Right cardiac atrium (tissue), 5 donors: ENCODE measurements around the gene TMEM52. TPM values are rescaled to one million over a fixed set of nuclear protein-coding genes. Genes with fewer than 3 reads are reported as not detected.

Source experiments
- ATAC-seq, 2 donors: fragments of 200-7000 bp; cut with Tn5 transposase; one replicate each; pipeline versions ENCODE4 v1.8.0 to v1.9.1; 2020; ENCODE audit warnings: moderate library complexity in 2 of 2, mild to moderate bottlenecking in 1 of 2
- DNase-seq, 3 donors: peaks; one replicate each; pipeline ENCODE4 v3.0.0-alpha.2; 2020
- H3K27ac ChIP-seq: one replicate; pipeline ENCODE4 v1.5.1; 2013; ENCODE audit warnings: mild to moderate bottlenecking, low read length, control low read depth, moderate library complexity
- H3K27me3 ChIP-seq: one replicate; pipeline ENCODE4 v1.6.1; 2013; ENCODE audit not compliant: control insufficient read depth, insufficient read depth
- H3K4me1 ChIP-seq: one replicate; pipeline ENCODE4 v1.6.1; 2013; ENCODE audit warnings: low read length; ENCODE audit not compliant: control insufficient read depth, insufficient read depth
- H3K4me3 ChIP-seq: one replicate; pipeline ENCODE4 v1.5.1; 2013; ENCODE audit warnings: low read length, control low read depth
- H3K9me3 ChIP-seq: one replicate; pipeline ENCODE4 v1.6.1; 2013; ENCODE audit warnings: low read length; ENCODE audit not compliant: control insufficient read depth
- WGBS: extraction: QIAGEN DNeasy Blood & Tissue Kit; methylation state at CpG from one replicate; pipeline ENCODE4 v1.1.7; 2013; 5-methylcytosine and 5-hydroxymethylcytosine counted together
- intact Hi-C, 4 donors: fragments of 100-400 bp; cut with DNase I; formaldehyde crosslinking; loops; one replicate each; pipeline versions ENCODE4 v1.11.0 to v1.14.0; 2022 to 2023
- polyA plus RNA-seq: library from polyadenylated mRNA; stranded (reverse); fragments of 200-250 nt; gene quantifications from one replicate; pipeline ENCODE4 v1.2.3, GENCODE V29; 2013
- total RNA-seq, 4 donors: library from RNA; stranded (reverse); fragmentation: NEBNext Ultra II Directional; extraction: Animal tissue kit (Norgen Biotek cat#: 25700); gene quantifications; one replicate each; pipeline ENCODE4 v1.2.1, GENCODE V29; 2021
- donor health status: healthy with polysubstance abuse.
- donor health status: DM: no; HTN: yes; CAD: no.
- donor health status: DM: no; HTN: no; CAD: no.
- donor health status: DM: no; HTN: yes; CAD: no; lungs with severe emphysema.
- donor health status: DM: yes; HTN: yes; CAD: no.

The TMEM52 gene
- total and polyA plus RNA-seq, 5 donors = 0.34 to 1.9 (median 0.74) TPM

- no peak for ATAC-seq
- DNase-seq = peak in 2 of 3 donors; percentile 31 to 56
- no peaks in the 10 kb centered on the region for H3K9me3 ChIP-seq
- no peak overlapping the region for H3K27ac ChIP-seq
- intact Hi-C loops = no loop called here
- H3K27me3 ChIP-seq = no peaks in the 10 kb centered on the region
- H3K4me1 ChIP-seq = no peaks in the 10 kb centered on the region
- 79% methylated on average over 21 of the region's 21 CpGs for whole genome bisulfite sequencing
- no peak overlapping the region for H3K4me3 ChIP-seq
Observed at GRCh38 chr1:1926886-1927660, 8.0 kb upstream of the TMEM52 start.

- DNase-seq = peak in 2 of 3 donors; percentile 20 to 60
- ATAC-seq = no peak
- no peaks in the 10 kb centered on the region for H3K27me3 ChIP-seq
- no peaks in the 10 kb centered on the region for H3K4me1 ChIP-seq
- intact Hi-C loops = no loop called here
- no peak overlapping the region for H3K27ac ChIP-seq
- WGBS = 81% methylated on average over 26 of the region's 26 CpGs
- no peaks in the 10 kb centered on the region for H3K9me3 ChIP-seq
- H3K4me3 ChIP-seq = no peak overlapping the region
Observed at GRCh38 chr1:1926346-1926811, 7.3 kb upstream of the TMEM52 start.

DNA sequence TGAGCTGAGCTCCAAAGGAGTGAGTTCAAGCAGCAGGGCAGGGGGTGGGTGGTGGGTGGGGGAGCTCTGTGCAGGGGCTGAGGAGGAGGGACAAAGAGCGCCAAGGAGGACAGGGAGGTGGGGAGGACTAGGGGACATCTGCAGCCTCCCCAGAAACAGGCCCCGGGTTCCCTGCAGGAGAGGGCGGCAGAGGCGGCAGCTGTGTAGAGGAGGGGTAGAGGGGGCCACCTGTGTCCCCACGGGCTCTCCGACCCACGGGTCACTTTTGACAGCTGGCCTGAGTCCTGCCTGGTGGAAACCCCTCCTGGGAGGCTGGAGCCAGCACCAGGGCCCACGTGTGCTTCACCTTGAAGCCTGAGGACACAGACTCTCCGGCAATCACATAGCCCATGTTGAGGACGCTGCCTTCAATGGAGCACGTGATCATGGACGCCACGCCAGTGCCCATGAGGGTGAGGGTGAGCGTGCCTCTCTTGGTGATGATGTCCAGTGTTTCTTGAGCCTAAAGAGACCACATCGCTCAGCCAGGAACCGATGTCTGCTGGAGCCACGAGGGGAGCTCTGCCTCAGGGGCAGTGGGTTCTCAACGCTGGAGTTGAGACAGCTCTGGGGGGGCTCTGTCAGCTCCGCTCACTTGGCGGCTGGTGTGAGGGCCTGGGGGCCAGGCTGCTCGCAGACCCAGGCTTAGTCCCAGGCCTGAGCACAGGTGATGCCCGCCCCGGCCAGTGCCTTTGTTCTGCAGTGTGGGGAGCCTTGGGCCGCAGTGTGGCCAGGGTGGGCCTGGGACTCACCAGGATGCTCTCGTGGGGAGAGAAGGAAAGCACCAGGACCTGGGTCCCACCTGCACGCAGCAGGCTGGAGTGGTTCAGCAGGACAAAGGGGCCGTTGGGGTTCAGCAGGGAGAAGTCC is 6.6 kb upstream of the TMEM52 start:
- no peak overlapping the region for H3K27ac ChIP-seq
- ATAC-seq = no peak
- intact Hi-C loops = no loop called here
- H3K4me1 ChIP-seq = no peaks in the 10 kb centered on the region
- no peaks in the 10 kb centered on the region for H3K27me3 ChIP-seq
- H3K4me3 ChIP-seq = no peak overlapping the region
- H3K9me3 ChIP-seq = no peaks in the 10 kb centered on the region
- peak in 2 of 3 donors; percentile 39 to 41 for DNase-seq
- WGBS = 81% methylated on average over 27 of the region's 27 CpGs

GRCh38 chr1:1924849-1925248 is 5.8 kb upstream of the TMEM52 start:
- intact Hi-C loops = no loop called here

GRCh38 chr1:1924386-1924785 is 5.3 kb upstream of the TMEM52 start:
- Histone ChIP-seq H3K4me3 (no peak overlapping the region), H3K4me1 (no peaks in the 10 kb centered on the region), H3K27me3 (no peaks in the 10 kb centered on the region), H3K27ac (no peak overlapping the region), H3K9me3 (no peaks in the 10 kb centered on the region)
- peak in 1 of 3 donors; percentile 29 for DNase-seq
- intact Hi-C loops = no loop called here
- WGBS = 41% methylated on average over 18 of the region's 18 CpGs
- no peak for ATAC-seq

More at GRCh38 chr1:1924849-1925248, 5.8 kb upstream of the TMEM52 start:
- ATAC-seq (no peak), DNase-seq (peak in 1 of 3 donors; percentile 35)
- Histone ChIP-seq H3K27me3 (no peaks in the 10 kb centered on the region), H3K4me3 (no peak overlapping the region), H3K27ac (no peak overlapping the region), H3K9me3 (no peaks in the 10 kb centered on the region), H3K4me1 (no peaks in the 10 kb centered on the region)
- WGBS = 91% methylated on average over 21 of the region's 21 CpGs

GRCh38 chr1:1922956-1923833 is 4.1 kb upstream of the TMEM52 start:
- Histone ChIP-seq H3K4me1 (no peaks in the 10 kb centered on the region), H3K27ac (no peak overlapping the region), H3K27me3 (no peaks in the 10 kb centered on the region), H3K9me3 (no peaks in the 10 kb centered on the region), H3K4me3 (no peak overlapping the region)
- WGBS = 66% methylated on average over 29 of the region's 29 CpGs
- DNase-seq (peak in 2 of 3 donors; percentile 52), ATAC-seq (no peak)
- intact Hi-C loops = no loop called here

- H3K9me3 ChIP-seq = no peaks in the 10 kb centered on the region
- H3K4me1 ChIP-seq = no peaks in the 10 kb centered on the region
- DNase-seq = peak in 2 of 3 donors; percentile 21 to 49
- intact Hi-C loops = no loop called here
- ATAC-seq = no peak
- no peaks in the 10 kb centered on the region for H3K27me3 ChIP-seq
- no peak overlapping the region for H3K4me3 ChIP-seq
- WGBS = 73% methylated on average over 6 of the region's 6 CpGs
- H3K27ac ChIP-seq = no peak overlapping the region
Observed at GRCh38 chr1:1922702-1922955, 3.5 kb upstream of the TMEM52 start.

DNA sequence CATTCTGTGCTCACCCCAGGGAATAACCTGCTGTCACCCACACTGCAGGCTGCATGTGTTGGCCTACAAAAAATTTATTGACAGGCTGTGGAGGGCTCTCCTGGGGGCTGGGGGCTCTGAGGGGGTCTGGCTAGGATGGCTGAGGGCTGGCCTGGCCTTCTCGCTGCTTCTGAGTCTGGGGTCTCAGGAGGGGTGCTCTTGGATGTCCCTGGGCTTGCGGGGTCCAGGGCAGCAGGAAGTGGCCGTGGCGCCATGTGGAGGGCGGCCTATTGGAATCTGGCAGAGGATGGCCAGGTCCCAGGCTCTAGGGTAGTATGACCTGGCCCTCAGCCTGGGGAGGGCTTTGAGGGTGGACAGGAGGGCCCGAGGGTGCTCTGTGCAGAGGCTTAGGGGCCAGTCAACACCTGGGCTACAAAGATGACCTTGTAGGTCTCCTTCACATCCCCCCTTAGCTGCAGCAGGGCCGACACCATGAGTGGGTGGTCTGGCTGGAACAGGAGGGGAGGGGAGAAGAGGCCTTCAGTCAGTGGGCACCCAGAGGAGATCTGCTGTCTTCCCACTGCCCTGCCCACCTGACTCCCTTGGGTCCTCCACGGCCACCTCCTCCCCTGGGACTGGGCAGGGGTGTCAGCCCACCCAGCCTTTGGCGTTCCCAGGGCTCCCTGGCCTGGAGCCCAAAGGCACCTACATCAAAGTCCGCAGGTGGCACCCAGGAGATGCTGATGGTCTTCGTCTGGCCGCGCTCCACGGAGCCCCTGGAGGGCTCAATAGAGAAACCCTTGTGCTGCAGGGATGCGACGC is 3.0 kb upstream of the TMEM52 start:
- Histone ChIP-seq H3K4me3 (no peak overlapping the region), H3K4me1 (no peaks in the 10 kb centered on the region), H3K27me3 (no peaks in the 10 kb centered on the region), H3K9me3 (no peaks in the 10 kb centered on the region), H3K27ac (no peak overlapping the region)
- intact Hi-C loops = no loop called here
- no peak for ATAC-seq
- 91% methylated on average over 16 of the region's 16 CpGs for WGBS
- peak in 2 of 3 donors; percentile 53 to 55 for DNase-seq

GRCh38 chr1:1921459-1921862 is 2.4 kb upstream of the TMEM52 start:
- ATAC-seq (no peak), DNase-seq (peak in 1 of 3 donors; percentile 46)
- H3K4me1 ChIP-seq = no peaks in the 10 kb centered on the region
- no peak overlapping the region for H3K27ac ChIP-seq
- H3K27me3 ChIP-seq = no peaks in the 10 kb centered on the region
- H3K9me3 ChIP-seq = no peaks in the 10 kb centered on the region
- no peak overlapping the region for H3K4me3 ChIP-seq
- WGBS = 80% methylated on average over 6 of the region's 6 CpGs
- intact Hi-C loops = no loop called here
